ENCODE data around the gene PRLHR.
"Not testable (repeated sequence)": the region's sequence is repeated elsewhere in the genome, so short reads cannot be mapped to it uniquely, and the experiment has no call there.

The PRLHR gene

DNA sequence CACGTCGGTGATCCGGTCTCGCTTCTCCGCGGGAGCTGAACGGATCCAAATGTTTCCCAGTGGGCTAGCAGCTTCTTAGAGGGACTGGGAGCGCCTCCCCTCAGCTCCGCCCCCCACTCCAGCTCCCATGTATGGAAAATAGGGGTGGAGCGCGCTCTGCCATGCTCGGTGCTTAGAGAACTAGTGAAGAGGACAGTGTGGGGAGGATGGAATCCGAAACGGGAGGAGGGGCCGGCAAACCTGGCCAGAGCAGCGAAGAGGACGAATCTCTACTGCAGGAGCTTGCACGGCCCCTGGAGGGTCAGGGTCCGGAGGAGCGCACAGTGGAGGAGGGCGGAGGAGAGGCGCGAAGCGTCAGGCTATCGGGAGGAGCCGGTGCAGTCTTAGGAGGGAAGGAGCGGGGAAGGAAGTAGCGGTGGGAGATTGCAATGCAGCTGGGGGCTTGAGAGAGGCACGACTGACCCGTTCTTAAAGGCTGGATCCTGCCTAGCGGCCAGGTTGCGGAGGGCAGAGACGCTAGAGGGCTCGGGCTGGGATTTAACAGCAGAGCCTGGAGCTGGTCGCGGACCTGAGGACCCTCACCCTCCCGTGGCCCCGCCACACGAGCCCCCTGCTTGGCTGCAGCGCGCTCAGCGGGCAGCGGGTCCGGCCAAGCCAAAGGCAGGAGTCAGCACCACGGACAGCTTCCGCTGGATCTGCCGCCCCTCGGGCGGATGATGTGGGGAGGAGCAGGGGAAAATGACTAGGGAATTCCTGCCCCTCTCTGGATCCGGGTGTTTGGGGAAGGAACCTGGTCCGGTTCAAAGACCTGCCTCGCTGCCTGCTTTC is at the start of gene PRLHR:
Gene PRLHR, minus strand, starts transcription at position 51 of the 828 bp plus-strand sequence. CDS start 404 bp downstream, outside the sequence.
- DNase-seq = no peak

DNA sequence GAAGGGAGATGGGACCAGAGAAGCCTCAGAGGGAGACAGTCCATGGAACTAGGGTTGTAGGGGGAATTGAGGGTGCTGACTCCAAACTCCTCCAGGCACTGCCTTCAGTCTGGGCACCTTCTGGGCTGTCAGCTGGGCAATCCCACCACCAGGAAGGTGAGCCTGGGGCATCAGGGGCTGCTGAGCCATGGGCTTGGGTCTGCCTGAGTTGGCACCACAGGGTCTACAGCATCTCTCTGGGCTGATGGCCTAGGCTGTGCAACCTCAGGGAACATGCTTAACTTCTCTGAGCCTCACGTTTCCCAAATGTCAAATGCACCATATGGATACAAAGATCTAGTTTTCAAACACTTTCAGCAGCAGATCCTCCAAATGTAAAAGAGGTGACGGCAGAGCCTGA is 46.8 kb upstream of the PRLHR start:
- no peak for DNase-seq

- DNase-seq = no peak
These were observed 43.2 kb upstream of the PRLHR start for GRCh38 chr10:118638680-118639079.

- no peak for DNase-seq
These were observed 40.4 kb upstream of the PRLHR start for GRCh38 chr10:118635674-118636402.

DNA sequence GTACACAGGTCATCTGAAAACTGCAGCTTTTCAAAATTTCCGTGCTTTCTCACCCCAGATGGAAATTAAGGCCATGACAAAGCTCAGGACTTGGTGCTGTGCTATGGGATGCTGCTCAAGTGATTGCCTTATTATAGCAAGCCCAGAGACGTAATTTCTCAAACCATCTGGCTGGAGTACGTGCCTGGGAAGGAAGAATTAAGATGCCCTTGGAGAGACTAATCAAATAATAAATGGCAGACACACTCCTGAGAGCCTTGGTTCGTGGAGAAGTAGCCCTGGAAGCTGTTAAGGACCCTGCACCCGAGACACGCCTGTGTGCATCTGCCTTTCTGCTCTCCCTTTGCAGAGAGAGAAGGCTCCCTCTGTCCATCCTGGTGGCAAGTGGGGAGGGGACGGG is 38.3 kb upstream of the PRLHR start:
- no peak for DNase-seq

GRCh38 chr10:118629211-118629610 is 33.8 kb upstream of the PRLHR start:
- DNase-seq = no peak

DNA sequence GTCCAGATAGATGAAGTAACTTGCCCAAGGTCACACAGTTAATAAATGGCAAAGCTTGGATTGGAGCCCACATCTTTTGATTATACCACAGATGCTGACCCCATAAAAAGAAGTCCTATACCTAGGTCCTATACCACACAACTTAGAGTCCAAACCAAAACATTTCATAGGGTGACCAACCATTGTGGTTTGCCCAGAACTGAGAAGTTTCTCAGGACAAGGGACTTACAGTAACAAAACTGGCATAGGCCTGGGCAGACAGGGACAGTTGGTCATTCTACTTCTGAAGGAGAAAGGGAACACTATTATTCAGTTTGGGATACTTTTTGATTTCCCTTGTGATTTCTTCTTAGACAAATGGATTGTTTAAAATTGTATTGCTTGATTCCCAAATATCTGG is 32.9 kb upstream of the PRLHR start:
- no peak for DNase-seq

- no peak for DNase-seq
These were observed 31.5 kb upstream of the PRLHR start for GRCh38 chr10:118626953-118627352.

DNA sequence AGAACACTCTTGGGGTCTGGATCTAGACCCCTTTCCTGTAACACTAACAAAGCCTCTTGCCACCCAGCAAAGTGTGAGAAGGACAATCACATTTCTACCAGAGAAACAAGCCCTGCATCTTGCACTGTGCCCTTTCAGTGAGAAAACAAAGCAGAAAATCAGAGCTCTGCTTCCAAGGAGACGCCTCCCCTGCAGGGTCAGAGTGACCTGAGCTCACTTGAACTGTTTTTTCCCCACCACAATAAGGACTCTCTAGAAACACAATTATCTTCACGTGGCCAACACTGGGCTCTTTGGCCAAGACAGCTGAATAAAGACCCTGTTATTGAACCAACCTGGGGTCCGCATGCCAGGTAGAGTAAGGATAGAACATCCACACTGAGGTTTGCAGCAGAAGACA is 30.1 kb upstream of the PRLHR start:
- no peak for DNase-seq

DNA sequence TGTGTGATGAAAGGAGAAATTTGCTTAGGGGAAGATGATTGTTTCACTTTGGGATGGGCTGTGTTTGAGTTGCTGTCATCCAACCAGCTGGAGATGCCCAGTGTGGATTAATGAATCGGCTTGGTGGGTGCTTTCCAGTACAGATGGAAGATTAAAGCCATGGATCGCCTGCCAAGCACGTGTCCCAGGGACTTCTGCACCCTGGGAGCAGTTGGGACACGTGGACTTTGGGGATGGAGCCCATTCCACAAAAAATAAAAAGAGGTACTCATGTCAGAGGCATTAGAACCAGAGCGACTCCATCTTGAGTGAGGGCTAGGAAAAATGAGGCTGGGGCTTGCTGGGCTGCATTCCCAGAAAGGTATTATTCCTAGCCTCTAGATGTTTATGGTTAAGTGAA is 29.3 kb upstream of the PRLHR start:
- DNase-seq = no peak

DNA sequence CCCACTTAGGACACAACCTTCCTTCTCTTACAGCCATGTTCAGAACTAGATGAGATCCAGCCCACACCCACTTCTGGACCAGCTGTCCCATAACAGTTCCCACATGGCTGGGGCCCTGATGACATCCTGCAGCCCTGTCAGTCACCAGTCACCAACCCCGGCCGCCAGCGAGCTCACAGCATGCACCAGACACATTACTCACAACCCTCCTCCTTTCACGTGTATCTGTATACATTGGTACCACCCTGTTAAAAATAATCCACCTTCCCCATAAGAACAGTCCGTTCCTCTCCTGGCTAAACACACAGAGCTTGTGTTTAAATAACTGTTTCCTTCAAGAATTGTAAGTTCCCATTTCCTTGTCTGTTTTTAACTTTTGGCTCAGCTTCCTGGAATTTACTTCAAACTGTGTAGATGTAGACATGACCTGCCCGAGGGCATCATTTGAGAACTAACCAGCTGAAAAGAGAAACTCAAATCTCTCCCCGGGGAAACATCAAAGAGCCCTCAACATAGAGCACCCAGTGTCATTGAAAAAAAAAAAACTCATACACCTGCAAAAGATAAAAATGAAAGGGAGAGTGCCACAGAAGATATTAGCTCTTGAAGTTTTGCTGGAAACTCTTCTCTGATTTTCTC is 26.0 kb upstream of the PRLHR start:
- DNase-seq = peak in 4 of 6 experiments; percentile 1 to 65 (median 52)

GRCh38 chr10:118613863-118614262 is 18.4 kb upstream of the PRLHR start:
- DNase-seq = not testable (repeated sequence)

DNA sequence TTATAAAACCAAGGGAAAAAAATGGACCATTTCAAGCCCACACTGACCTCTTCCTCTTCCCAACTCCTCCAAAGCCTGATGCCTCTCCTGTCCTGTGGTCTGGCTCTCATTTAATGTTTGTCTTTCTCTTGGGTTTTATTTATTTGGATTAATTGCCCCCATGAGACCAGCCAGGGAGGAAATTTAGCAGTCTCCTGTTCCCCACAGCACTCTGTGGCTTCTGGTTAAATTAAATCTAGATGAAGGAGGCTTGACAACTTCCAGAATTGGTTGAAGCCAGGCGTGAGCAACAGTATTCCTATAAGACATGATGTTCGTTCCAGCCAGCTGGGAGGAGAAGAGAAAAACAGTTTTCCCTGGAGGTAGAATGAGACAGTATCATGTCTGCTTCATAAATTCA is 15.1 kb upstream of the PRLHR start:
- no peak for DNase-seq

DNA sequence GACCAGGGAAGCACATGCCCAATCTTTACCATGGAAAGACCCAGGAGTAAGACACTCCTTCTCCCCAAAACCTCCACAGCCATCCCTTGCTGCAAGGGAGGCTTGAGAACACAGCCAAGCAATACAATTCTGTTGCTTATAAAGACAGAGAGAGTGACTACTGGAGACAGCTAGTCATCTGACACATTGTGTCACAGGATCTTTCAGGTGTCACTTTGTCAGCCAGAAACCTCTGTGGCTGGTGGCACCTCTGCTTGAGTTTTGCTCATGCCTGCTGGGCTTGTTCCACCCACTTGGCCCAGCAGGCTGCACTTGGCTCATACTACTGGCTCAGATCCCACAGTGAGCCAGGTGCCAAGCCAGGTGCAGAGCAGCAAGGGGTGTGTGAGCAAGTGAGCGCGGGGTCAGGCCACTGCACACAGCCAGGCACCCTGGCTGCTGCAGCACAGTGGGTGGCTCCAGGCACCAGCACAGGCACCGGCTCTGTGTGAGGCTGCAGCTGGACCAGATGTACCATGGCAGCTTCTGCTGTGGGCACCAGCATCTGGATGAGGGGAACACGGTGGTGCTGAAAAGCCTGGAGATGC is 12.4 kb upstream of the PRLHR start:
- no peak for DNase-seq

- no peak for DNase-seq
These were observed 10.2 kb upstream of the PRLHR start for GRCh38 chr10:118605694-118606093.

GRCh38 chr10:118596426-118597124 is 1.1 kb upstream of the PRLHR start:
- no peak for DNase-seq

GRCh38 chr10:118595064-118595420 is 406 bp downstream of the PRLHR start:
- DNase-seq = no peak

- DNase-seq = peak; percentile 12 to 51 (median 28)
These were observed 920 bp downstream of the PRLHR start for GRCh38 chr10:118594392-118595063.

GRCh38 chr10:118592675-118593330 is 2.6 kb downstream of the PRLHR start:
- no peak for DNase-seq

- no peak for DNase-seq
These were observed 5.1 kb downstream of the PRLHR start for GRCh38 chr10:118590334-118590733.

- DNase-seq = no peak
These were observed 7.4 kb downstream of the PRLHR start for GRCh38 chr10:118587881-118588651.

Measured in stimulated activated naive CD4-positive, alpha-beta T cell (primary cell).